Left hindlimb (tissue), 1 donor: ENCODE results near the gene SLC36A1.
"Not testable (repeated sequence)": the region's sequence is repeated elsewhere in the genome, so short reads cannot be mapped to it uniquely, and the experiment has no call there.

Source experiments
- DNase-seq: peaks from one replicate; pipeline ENCODE4 v3.0.0-alpha.2; 2018

The SLC36A1 gene

GRCh38 chr5:151447174-151448037, at the start of gene SLC36A1:
Gene SLC36A1, plus strand, starts transcription at chr5:151447603. Its CDS starts 11,190 bp downstream, at chr5:151458793.
- peak; percentile 95 for DNase-seq

- no peak for DNase-seq
These were observed 41.9 kb upstream of the SLC36A1 start for GRCh38 chr5:151405334-151406160.

- no peak for DNase-seq
These were observed 41.0 kb upstream of the SLC36A1 start for GRCh38 chr5:151406322-151406947.

- no peak for DNase-seq
These were observed 38.7 kb upstream of the SLC36A1 start for GRCh38 chr5:151408591-151409230.

- no peak for DNase-seq
These were observed 33.6 kb upstream of the SLC36A1 start for GRCh38 chr5:151413800-151414199.

GRCh38 chr5:151414536-151414935, 32.9 kb upstream of the SLC36A1 start:
- no peak for DNase-seq

GRCh38 chr5:151417712-151418111, 29.7 kb upstream of the SLC36A1 start:
- DNase-seq = no peak

- no peak for DNase-seq
These were observed 27.3 kb upstream of the SLC36A1 start for GRCh38 chr5:151420127-151420526.

GRCh38 chr5:151424892-151425523, 22.4 kb upstream of the SLC36A1 start:
- no peak for DNase-seq

GRCh38 chr5:151426347-151426746, 21.1 kb upstream of the SLC36A1 start:
- not testable (repeated sequence) for DNase-seq

- DNase-seq = no peak
These were observed 20.1 kb upstream of the SLC36A1 start for GRCh38 chr5:151427258-151427657.

- no peak for DNase-seq
These were observed 16.7 kb upstream of the SLC36A1 start for GRCh38 chr5:151430731-151431130.

GRCh38 chr5:151431666-151432065, 15.7 kb upstream of the SLC36A1 start:
- DNase-seq = no peak

- DNase-seq = no peak
These were observed 15.2 kb upstream of the SLC36A1 start for GRCh38 chr5:151432210-151432609.

- no peak for DNase-seq
These were observed 12.7 kb upstream of the SLC36A1 start for GRCh38 chr5:151434570-151435237.

- DNase-seq = no peak
These were observed 909 bp downstream of the SLC36A1 start for GRCh38 chr5:151448038-151448985.

GRCh38 chr5:151449297-151449696, 1.9 kb downstream of the SLC36A1 start:
- DNase-seq = no peak

- no peak for DNase-seq
These were observed 2.4 kb downstream of the SLC36A1 start for GRCh38 chr5:151449839-151450238.

- DNase-seq = no peak
These were observed 3.2 kb downstream of the SLC36A1 start for GRCh38 chr5:151450605-151451004.
